Ovary (tissue), 3 donors: ENCODE measurements around the gene NBEAL2.

Source experiments
- POLR2A ChIP-seq: fragments of 450-650 bp; IDR thresholded peaks from one replicate; pipeline ENCODE4 v1.6.1; 2017; ENCODE audit warnings: antibody characterized with exemption, mild to moderate bottlenecking, moderate library complexity
- TF ChIP-seq, protein P1 (sequence below), 3 donors: fragments of 450-650 bp in 2 of 3; fragments of 200-600 bp in 1 of 3; IDR thresholded peaks; one replicate each; pipeline versions ENCODE4 v1.5.1 to v1.8.0; 2016 to 2022; ENCODE audit warnings: antibody characterized with exemption in 3 of 3, mild to moderate bottlenecking in 1 of 3
- donor health status: DM: no; HTN: no; CAD: no.

- no peak for TF ChIP-seq POLR2A
- TF ChIP-seq, protein P1, sequence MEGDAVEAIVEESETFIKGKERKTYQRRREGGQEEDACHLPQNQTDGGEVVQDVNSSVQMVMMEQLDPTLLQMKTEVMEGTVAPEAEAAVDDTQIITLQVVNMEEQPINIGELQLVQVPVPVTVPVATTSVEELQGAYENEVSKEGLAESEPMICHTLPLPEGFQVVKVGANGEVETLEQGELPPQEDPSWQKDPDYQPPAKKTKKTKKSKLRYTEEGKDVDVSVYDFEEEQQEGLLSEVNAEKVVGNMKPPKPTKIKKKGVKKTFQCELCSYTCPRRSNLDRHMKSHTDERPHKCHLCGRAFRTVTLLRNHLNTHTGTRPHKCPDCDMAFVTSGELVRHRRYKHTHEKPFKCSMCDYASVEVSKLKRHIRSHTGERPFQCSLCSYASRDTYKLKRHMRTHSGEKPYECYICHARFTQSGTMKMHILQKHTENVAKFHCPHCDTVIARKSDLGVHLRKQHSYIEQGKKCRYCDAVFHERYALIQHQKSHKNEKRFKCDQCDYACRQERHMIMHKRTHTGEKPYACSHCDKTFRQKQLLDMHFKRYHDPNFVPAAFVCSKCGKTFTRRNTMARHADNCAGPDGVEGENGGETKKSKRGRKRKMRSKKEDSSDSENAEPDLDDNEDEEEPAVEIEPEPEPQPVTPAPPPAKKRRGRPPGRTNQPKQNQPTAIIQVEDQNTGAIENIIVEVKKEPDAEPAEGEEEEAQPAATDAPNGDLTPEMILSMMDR (IDR thresholded peaks at IDR 0.05): no peak
Measured at GRCh38 chr3:46932455-46933225, 46.8 kb upstream of the NBEAL2 start.
